HG03139 (cell line): ENCODE data around the gene OTUB1.
"Not testable (repeated sequence)": the region's sequence is repeated elsewhere in the genome, so short reads cannot be mapped to it uniquely, and the experiment has no call there.

Source experiments
- ATAC-seq: cut with Tn5 transposase; IDR thresholded peaks from one replicate; pipeline ENCODE4 v1.9.1; 2021; ENCODE audit not compliant: unreplicated experiment

OTUB1 gene

GRCh38 chr11:64042301-64042700, 56.1 kb downstream of the OTUB1 start:
- no peak for ATAC-seq

DNA sequence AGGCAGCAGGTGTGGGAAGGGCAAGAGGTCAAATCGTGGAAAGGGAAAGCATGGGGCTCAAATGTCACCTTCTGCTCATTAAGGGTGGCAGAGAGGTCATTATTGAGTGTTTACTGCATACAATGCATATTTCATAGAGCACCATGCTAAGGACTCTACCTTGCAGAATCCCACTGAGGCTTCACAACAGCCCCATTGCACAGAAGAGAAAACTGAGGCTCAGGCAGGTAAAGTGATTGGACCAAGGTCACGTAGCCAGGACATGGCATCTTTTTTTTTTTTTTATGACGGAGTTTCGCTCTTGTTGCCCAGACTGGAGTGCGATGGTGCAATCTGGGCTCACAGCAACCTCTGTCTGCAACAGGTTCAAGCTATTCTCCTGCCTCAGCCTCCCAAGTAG, 57.3 kb downstream of the OTUB1 start:
- no peak for ATAC-seq

DNA sequence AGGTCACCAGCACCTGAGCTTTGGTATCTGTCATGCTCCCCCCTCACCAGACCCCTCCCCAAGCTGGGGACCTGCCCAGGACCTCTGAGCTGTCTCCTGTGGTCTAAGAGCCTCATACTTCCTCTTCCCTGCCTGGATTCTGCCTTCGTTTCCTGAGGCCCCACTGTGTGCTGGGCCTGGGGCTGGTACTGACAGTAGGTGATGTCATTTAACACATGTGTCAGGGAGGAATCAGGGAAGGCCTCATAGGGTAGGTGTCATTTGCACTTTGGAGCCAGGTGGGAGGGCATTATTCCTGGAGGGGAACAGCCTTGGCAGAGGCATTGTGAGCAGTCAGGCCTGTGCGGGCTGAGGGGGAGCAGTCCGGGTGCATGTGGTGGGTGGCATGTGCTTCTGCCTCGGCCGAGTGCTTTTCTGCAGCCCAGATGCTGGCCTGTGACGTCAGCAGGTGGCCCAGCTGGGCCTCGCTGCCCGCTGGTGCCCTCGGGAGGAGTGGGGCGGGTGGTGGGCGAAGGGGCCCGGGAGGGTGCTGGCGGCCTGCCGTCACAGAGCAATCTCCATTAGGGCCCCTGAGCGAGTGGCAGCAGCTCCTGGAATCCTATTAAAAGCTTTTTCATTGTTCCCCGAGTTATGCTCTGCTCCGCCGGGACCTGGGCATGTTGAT, 58.6 kb downstream of the OTUB1 start:
- ATAC-seq, result no peak

DNA sequence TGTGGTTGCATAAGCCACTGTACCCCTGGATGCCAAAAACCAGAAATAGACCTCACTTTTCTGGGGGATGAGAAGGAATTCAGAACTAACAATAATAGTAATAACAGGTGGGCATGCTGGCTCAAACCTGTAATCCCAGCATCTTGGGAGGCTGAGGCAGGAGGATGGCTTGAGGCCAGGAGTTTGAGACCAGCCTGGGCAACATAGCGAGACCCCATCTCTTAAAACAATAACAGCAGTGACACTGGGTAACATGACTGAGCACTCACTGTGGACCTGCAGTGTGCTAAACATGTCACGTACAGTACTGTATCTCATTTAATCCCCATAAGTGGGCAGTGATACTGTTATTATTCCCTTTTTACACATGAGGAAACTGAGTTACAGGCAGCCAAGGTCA, 59.5 kb downstream of the OTUB1 start:
- no peak for ATAC-seq

DNA sequence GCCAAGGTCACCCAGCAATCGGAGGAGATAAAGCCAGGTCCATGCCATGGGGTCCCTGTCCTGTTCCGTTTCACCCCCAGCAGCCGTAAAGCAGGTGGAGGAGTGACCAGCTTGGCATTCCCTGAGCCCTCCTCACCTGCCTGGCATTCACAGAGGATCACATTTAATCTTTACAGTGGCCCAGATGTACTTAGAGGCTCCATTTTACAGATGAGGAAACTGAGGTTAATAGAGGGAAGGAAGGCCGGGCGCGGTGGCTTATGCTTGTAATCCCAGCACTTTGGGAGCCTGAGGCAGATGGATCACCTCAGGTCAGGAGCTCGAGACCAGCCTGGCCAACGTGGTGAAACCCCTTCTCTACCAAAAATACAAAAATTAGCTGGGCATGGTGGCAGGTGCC, 61.1 kb downstream of the OTUB1 start:
- ATAC-seq, result not testable (repeated sequence)
